HG02870 (cell line): ENCODE data around the gene AMN.

Source experiments
- ATAC-seq: cut with Tn5 transposase; IDR thresholded peaks from one replicate; pipeline ENCODE4 v1.9.1; 2021; ENCODE audit warnings: mild to moderate bottlenecking, moderate library complexity; ENCODE audit not compliant: unreplicated experiment

Gene AMN

DNA sequence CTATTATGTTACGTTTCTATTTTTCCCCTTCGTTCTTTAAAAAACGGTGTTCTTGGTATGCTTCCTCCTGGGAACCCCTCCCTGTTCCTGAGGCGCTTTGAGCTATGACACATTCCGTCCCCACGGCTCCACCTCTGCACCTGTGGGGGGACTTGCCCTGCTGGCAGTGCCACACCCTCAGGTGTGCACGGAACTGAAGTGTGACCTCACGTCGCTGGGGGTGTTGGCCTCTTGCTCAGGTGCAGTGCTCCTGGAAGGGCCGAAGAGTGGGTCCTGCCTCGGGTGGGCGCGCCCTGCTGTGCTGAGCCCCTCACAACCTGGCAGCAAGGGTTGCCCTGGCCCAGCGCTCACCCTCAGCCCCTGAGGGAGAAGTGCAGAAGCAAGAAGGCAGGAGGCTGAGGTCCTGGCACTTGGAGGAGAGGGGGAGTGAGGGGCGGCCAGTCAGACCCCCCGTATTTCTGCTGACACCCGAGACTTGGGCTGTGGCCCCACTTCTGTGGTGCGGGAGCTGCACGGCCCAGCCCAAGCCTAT, 4.9 kb downstream of the AMN start:
- ATAC-seq, result no peak

DNA sequence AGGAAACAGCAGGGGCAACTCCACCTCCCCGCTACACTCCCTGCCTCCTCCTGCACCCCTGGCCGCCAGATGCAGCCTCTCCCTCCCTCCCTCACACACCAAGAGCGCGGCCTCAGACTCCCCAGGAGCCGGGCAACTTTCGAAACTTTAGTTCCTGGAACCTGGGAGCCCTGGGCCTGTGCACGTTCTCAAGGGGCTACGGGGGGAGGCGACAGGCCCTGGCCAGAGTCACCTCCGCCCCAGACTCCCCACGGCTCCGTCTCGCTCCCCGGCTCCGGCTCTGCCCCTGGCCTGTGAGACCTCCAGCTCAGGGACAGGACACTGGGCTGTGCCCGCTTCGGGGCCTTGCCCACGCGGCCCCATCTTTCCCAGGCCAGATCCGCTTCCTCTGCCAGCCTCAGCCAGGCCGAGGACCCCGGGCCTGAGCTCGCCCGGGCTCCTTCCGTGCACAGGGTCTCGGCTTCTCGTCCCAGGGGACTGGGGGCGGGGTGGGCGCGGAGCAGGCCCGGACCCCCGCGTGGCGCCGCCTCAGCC, 5.5 kb downstream of the AMN start:
- ATAC-seq, result no peak

DNA sequence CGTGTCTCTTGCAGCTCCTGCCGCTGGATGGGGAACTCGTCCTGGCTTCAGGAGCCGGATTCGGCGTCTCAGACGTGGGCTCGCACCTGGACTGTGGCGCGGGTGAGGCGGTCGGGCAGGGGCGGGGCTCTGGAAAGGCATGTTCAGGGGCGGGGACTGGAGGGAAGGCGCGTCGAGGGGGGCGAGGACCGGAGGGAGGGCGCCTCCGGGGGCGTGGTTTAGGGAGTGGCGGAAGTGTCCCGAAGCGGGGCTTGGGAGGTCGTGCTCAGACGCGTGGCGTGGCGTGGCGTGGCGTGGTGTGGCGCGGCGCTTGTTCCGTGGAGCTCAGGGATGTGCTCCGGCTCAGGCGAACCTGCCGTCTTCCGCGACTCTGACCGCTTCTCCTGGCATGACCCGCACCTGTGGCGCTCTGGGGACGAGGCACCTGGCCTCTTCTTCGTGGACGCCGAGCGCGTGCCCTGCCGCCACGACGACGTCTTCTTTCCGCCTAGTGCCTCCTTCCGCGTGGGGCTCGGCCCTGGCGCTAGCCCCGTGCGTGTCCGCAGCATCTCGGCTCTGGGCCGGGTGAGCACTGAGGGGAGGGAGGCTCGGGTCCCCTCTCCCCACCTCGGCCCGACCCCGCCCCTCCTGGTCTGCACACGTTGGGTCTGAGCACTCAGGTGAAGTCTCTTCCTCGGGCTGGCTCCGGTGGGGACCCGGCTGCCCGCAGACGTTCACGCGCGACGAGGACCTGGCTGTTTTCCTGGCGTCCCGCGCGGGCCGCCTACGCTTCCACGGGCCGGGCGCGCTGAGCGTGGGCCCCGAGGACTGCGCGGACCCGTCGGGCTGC, 6.2 kb downstream of the AMN start:
- ATAC-seq, result no peak

DNA sequence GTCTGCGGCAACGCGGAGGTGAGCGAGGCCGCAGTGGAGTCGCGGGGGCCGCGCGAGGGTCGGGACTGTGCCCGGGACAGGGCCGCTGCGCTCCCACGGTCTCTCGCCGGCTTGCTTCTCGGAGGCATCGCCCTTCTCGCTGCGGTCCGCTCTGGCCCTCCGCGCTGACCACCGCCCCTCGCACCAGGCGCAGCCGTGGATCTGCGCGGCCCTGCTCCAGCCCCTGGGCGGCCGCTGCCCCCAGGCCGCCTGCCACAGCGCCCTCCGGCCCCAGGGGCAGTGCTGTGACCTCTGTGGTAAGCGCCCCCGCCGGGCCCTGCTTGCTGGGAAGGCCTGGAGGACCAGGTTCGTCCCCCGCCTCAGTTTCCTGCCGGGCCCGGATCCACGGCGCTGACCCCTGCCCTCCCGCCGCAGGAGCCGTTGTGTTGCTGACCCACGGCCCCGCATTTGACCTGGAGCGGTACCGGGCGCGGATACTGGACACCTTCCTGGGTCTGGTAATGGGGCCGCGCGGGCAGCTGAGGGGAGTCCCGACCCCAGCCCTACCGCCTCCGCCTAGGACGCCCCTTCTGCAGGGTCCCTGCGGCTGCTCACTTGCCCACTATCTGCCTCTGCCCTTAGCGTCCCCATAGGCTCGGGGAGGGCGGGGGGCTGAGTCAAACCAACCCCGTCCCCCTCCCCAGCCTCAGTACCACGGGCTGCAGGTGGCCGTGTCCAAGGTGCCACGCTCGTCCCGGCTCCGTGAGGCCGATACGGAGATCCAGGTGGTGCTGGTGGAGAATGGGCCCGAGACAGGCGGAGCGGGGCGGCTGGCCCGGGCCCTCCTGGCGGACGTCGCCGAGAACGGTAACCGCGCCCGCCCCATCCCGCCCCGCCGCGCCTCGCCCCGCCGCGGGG, 7.0 kb downstream of the AMN start:
- no peak for ATAC-seq

DNA sequence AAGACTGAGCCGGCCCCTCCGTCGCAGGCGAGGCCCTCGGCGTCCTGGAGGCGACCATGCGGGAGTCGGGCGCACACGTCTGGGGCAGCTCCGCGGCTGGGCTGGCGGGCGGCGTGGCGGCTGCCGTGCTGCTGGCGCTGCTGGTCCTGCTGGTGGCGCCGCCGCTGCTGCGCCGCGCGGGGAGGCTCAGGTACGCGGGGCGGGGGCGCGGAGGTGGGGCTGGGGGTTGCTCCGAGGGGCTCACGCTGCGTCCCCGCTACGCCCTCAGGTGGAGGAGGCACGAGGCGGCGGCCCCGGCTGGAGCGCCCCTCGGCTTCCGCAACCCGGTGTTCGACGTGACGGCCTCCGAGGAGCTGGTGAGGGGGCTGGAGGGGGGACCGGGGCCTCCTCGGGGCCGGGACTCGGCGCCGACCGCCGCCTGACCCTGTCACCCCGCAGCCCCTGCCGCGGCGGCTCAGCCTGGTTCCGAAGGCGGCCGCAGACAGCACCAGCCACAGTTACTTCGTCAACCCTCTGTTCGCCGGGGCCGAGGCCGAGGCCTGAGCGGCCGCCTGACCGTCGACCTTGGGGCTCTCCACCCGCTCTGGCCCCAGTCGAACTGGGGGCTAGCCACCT, 7.8 kb downstream of the AMN start:
- no peak for ATAC-seq

DNA sequence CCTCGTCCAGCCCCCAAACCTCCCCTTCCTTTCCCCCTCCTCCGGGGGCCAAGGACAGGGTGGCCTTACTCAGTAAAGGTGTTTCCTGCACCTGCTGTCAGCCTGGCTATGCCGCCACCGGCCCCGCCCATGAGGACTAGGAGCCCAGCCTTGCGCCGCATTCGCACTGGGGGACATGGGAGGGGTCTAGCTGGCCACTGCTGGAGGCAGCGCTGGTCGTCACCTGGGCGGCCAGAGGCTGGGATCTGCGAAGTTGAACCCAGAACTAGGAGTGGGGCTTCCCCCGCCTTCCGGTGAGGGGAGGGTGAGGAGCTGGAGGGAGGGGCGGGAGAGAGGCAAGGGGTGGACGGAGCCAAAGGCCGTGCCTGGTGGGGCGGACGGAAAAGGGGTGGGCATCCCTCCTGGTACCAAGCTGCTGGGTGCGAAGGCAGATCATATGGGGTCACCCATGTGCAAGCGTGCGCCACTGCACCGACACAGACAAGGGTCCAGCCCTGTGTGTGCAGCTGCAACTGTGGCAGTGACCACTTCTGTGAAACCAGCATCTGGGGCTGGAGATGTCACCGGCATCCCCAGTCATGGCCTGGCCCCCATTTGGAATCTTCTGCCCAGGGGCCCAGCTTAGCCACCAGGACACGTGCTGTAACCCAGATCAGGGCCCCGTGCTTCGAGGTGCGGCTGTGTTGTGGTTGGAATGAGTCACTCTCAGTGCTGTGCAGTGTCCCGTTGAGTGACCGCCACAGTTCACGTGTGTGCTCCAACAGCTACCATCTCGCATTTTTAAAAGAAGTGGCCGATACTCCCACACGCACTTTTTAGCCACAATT, 8.5 kb downstream of the AMN start:
- peak; percentile 60 for ATAC-seq

DNA sequence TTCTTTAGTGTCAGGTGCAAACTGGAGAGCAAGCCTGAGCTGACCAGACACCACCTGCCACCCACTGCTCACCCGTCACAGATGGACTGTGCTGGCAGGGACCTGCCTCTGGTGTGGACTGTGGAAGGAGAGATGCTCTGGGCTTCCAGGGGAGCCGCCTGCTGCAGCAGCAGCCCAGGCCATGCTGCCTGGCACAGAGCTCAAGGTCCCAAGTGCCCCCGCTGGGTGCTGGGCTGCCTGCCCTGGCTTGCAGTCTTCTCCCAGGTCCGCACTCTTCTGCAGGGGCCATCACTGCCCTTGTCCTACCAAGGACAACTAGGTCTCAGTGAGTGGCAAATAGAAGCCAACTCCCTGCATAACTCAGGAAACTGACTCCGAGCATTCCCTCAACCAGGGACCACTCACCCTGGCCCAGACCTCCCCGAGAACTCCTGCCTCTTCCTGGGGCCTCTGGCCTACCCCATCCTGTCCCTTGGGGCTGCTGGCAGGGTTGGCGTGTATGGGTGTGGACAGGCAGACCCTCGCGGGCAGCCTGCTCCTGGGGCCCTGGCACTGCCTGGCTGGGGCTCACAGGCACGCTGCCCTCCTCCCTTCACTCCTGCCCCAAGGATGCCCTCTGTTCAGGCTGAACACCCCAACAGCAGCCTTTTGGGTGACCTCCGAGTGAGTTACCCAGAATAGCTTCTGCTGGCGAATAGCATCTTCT, 9.3 kb downstream of the AMN start:
- ATAC-seq, result no peak

DNA sequence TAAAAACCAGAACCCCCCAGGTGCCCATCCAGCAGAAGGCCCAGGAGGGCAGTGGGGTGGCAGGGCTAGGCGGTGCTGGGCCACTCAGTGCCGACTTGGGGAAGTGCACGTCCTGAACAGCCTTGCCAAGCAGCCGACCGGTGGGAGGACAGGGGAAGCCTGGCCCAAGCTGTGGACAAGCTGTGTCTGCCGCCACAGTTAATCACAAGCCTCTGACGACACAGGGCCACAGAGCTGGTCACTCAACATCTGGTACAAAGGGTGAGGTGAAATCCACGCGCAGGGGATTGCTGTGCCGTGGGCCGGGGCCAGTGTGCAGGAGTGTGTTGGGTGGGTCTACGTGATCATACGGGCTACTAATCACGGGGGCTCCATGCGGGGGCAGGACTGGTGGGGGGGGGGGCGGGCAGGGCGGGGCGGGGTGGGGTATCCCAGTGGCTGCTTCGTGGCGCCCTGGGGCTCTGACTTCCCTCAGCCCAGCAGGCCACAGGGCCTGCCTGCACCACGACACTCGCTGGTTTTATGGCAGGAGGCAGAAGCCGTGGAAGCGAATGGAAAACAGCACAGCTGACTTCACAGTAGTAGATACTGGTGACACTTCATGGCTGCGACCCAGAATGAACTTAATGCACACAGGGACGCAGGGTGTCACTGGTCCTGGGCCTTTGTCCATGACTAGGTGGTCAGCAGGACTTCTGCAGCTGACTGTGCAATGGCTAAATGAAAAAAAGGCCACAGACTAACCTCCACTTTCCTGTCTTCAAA, 10.2 kb downstream of the AMN start:
- ATAC-seq, result no peak

DNA sequence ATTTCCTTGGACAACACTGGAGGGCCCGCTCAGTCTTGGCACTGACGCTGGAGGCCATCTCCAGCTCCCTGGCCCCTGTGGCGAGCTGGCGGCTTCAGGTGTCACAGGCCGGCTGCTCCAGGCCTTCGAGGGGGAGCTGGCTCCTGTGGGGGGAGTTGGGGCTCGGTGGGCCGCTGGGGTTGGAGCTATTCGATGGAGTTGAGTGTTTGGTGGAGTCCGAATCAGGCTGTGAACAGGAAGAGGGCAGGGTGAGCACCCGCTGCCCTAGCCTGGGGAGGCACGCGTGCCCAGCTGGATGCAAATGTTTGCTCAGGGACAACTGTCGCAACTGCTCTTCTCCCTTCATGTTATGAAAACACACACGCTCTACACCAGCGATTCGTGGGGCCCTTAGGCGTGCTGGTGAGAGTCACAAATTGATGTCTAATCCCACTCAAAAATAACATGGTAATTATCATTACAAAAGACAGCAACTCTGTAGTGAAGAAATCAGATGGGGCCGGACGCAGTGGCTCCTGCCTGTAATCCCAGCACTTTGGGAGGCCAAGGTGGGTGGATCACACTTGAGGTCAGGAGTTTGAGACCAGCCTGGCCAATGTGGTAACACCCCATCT, 11.3 kb downstream of the AMN start:
- ATAC-seq, result no peak

DNA sequence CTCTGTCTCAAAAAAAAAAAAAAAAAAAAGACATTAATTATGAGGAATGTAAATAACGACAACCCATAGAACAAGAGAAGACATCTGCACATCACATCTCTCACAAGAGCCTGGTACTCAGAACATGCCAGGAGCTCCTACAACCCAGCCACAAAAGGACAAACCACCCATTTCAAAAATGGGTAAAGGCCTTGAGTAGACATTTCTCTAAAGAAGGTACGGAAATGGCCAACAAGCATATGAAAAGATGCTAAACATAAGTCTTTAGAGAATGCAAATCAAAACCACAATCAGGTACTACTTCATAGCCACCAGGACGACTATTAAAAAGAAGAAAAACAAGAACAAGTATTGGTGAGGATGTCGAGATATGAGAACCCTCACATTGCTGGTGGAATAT, 13.3 kb downstream of the AMN start:
- no peak for ATAC-seq

DNA sequence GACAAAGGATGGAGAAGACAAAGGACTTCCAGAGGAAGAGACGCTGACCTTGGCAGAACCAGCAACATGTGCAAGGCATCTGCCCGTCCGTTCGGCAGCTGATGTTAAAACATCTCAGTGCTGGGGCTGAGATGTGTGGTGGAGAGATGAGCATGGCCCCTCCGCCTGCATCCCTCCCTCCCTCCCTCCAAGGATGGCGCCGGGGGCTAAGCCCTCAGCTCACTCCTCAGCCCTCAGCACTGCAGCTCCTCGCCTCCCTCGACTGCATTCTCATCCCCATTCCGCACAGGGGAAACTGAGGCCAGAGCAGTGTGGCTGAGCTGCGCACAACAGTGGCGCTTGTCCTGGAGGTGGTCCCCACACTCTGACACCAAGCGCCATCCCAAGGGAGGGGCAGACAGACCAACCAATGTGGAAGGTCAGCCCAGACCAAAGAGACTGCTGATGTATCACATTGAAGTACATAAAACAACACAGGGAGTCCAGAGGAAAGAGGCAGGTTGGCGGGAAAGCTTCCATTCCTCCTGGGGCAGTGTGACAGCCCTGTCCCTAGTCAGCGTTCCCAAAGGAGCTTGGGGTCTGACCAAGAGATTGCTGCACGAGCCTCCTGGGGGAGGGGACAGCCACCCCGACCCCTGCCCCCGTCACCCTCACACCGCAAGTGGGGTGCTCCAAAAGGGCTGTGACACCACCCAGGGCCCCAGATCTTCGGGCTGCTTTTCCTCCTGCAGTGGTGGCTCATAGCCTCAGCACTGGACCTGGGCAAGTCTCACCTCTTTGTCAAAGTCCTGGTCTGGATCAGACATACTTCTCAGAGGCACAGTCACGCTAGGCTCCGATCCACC, 15.1 kb downstream of the AMN start:
- no peak for ATAC-seq

DNA sequence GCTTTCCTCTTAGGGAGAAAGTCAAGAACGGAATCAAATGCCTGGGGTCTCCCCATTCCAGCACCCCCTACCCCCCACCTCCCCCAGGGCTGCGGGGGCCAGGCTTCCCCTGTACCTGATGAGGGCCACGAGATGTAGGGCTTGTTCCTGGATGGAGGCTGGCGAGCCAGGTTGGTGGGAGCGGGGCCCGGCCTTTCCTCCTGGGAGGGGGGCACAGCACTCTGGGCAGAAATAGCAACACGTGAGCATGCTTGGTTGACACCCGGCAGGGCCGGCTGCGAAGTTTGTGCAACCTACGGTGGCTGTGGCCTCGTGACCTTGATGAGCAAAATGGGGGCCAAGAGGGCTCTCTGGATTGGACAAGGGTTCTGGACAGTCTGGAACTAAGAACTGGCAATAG, 15.7 kb downstream of the AMN start:
- ATAC-seq, result no peak

DNA sequence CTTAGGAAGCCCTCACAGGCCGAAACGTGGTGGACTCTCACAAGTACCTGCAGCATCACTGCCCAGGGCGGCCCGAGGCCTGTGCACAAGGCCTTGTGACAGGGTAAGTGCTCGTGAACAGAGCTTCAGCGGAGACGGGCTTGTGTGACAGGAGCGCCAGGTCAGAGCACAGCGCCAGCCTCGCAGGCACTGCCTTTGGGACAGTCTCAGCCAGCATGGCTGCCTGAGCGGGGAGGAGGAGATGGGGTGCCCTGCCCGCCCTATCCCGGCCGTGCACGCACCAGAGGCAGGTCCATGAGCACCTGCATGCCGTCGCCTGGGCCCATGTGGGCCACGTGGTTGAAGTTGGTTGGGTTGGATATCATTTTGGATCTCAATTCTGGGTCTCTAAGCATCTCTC, 16.9 kb downstream of the AMN start:
- no peak for ATAC-seq

DNA sequence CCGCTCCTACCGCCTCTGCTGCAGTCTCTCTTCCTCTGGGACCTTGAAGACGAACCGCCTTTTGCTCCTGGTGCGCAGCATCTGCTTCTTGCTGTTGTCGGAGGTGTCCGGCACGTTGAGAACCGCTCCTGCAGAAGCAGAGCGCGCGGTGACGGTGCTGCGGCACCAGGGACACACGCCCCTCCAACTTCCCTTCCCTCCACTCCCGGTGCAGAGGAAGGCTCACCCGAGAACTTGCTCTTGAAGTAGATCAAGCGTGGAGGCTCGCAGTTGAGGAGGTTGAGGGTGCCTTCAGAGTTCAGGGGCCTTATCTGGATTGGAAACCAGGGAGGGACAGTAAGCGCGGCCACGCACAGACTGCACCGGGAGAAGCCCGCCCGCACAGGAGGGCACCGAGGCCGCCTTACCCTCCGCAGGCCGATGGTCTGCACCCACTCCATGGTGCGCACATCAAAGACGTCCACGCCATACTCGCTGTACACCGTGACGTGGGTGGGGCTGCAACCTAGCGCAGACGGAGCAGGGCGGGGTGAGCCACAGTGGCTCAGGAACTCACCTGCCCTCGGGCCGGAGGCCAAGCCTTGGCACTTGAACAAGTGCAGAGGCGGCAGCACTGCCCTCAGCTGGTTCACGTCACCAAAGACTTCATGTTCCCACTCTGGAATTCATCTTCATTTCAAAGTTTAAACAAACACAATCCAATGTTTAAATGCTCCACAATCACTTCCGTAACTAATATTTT, 17.5 kb downstream of the AMN start:
- ATAC-seq, result no peak

DNA sequence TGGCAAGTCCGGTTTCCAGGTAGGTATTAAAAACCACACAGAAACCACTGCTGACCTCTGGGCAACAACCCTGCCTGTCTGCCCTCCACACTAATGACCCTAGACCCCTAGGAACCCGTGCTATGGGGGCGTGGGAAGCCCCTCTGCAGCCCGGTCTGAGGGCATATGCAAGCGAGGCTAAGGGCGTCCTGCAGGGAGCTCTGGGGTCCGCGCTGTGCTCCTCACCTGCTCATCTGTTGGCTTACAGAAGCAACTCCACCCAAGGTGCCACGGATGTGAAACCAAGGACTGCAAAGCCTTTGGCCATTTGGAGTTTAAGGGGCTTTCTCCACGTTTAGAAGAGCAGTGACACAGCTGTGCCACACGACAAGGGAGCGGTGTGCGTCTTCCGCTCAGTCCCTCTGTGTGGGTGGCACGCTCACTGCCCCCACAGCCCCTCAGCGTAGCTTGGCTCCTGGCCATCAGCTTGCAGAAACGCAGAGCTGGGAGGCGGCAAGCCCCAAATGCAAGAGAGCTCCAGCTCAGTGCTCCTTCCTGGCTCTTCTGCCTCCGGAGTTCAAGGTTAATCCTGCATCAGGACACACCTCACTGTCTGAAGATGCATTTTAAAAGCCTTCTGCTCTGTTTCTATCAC, 18.4 kb downstream of the AMN start:
- ATAC-seq, result no peak

DNA sequence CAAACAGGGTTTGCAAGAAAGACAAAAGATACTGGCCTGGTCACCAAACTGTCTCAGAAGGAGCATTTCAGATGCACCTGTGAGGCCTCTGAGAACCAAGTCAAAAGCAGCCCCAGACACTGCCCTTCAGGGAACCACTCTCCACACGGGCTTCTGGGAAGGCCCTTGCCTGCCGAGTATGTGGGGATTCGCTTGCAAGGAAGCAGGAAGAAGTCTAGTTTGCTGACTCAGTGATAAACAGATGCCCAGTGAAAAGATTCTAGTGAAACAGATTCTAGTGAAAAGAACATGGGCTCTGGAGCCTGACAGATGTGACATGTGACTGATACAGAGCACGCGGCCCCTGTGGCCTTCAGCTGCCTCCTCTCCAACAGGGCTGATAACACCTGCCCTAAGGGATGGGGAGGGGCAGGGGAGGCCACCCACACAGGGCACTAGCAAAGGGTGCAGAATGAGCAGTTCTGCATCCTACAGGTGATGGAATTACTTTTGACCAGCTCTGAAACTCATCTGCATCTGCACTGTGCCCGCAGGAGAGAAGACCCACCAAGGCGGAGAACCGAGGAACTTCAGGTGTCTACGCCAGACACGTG, 19.1 kb downstream of the AMN start:
- ATAC-seq, result no peak
